Suppressor macrophage (primary cell): Measurements from ENCODE around the gene MRTFB.
A peak's percentile ranks its signal among the peaks of the same experiment; 100 is the strongest.

Experiments used
- DNase-seq, 4 experiments: peaks; one replicate each; pipeline ENCODE4 v3.0.0-alpha.2; 2020 to 2022

Gene MRTFB

DNA sequence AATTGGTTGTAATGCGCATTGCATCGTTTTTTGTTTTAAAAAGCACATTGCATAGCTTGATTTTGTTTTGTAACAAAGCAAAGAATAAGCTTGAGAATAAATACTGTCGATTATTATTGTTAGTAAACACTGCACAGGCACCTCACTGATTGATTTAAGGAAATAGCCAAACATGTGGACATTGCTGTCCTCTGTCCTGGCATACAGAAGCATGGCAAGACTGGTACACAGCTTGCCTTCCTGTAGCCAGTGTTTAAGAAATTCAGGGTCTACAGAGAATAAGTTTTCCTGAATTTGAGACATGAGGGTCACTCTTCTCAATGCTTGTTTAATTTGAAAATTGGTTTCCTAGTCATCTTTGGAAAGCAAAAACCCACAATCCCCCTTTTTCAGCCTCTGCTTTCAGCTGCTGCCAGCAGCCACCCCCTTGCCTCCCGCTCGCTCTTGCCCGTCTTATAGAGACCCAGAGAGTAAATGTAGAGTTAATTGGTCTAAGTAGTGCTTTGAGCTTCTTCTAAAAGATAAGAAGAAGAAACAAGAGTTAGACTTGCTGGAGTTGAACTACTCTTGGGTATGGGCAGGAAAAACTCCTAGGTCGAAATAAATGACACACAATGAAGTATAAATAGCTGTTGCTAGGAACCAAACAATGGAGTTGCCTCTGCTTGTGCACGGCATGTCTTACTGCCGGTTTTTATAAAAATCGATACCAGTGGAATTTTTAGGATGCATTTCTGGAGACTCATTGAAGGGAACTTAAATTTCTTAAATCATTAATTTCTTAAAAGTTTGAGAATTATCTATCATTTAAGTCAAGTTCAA lies 116.6 kb downstream of the MRTFB start:
- DNase-seq, result no peak

DNA sequence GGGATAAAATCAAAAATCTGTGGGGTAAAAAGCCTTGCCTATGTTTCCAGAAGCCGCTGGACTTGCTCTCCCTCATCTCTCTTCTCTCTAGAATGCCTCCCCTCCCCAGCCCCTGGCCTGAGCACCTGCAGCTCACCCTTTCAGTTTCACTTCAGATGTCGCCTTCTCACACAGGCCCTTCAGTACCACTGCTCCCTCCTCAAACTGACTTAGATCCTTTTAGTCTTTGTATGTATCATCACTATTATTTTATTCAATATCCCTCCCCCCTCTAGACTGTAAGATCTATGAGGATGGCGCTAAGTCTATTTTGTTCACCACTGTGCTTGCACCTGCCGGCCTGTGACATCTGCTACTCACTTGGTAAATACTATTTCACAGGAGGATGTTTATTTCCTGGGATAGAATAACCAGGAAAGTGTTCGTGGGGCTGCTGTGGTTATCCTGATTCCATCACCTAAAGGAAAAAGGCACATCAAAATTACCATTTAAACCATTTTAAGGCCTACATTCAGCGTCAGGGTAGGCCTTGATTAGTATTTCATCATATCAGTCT lies 122.3 kb downstream of the MRTFB start:
- no peak for DNase-seq

DNA sequence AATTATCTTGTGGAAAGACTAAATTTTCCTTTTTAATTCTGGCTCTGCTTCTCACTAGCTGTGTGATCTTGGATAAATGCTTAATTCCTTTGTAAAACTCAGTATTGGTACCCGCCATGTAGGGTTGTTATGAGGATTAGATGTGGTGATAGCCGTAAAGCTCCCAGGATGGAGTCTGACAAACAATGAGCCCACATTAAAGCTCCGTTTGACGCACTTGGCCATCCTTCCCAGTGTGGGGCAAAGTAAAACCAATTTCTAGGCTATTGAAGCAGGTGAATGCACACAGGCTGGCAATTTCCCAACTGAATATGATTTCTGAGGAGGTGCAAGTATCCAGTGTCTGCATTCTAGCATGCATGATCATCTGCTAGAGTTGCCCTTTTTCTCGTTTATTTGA lies 123.6 kb downstream of the MRTFB start:
- DNase-seq, result no peak

DNA sequence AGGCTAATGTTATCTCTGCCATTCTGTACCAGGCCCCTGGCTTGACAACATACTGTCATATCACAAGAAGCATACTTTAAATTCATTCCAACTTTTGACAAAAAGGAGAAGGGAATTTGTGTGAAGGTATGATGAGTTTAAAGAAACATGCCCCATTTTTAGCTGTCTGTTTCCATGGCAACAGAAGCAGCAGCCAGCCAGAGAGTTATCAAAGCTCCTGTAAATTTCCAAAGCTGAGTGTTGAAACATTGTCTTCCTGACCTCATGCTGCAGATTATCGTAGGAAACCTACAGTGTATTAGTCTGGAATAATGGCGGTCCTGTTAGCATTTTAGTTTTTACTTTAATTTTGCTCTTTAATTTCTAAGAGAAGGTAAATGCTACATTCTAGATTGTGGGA lies 124.9 kb downstream of the MRTFB start:
- no peak for DNase-seq

DNA sequence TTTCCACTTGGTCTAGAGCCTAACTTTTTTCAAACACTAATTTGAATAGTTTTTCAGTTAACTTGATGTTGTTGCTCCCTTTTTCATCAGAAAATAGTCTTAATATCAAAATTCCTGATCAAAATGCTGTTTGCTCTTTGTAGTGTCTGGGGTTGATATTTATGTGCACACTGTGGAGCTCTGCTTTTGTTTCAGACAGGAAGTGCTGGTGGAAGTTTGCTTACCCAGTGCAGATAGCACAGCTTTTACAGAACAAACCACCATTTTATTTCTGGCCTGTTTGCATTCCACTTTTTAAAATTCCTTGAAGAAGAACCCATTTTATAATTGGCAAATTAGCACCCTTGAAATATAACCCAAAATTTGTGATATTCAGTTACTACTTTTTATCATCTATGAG lies 125.4 kb downstream of the MRTFB start:
- DNase-seq, result peak; percentile 2 to 52 (median 18)

DNA sequence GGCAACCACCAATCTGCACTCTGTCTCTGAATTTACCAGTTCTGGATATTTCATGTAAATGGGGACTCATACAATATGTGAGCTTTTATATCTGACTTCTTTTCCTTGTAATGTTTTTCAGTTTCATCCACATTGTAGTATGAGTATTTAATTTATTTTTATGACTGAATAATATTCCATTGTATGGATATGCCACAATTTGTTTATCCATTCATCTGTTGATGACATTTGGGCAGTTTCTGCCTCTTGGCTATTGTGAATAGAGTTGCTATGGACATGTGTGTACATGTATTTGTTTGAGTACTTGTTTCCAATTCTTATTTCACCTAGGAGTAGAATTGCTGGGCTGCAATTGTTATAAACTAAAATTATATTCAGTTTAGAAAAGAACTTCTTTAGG lies 126.9 kb downstream of the MRTFB start:
- DNase-seq, result no peak

DNA sequence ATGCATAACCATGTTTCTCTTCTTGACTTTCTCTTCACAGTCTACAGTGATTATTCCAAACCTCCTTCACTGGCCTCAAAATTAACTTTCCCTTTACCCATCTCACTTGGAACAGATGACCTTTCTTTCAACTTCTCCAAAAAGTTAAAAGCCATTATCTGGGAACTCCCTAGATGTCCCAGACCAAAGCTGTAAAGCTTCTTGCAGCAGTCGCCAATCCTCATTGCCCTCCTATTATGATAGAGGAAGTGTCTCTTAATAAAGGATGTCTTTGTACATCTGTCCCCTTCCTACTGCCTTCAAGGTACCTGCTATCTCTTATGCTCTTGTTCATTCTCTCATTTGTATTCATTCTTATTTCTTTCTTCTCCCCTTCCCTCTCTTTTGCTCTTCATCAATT lies 127.5 kb downstream of the MRTFB start:
- DNase-seq, result peak; percentile 24 to 73 (median 59)

DNA sequence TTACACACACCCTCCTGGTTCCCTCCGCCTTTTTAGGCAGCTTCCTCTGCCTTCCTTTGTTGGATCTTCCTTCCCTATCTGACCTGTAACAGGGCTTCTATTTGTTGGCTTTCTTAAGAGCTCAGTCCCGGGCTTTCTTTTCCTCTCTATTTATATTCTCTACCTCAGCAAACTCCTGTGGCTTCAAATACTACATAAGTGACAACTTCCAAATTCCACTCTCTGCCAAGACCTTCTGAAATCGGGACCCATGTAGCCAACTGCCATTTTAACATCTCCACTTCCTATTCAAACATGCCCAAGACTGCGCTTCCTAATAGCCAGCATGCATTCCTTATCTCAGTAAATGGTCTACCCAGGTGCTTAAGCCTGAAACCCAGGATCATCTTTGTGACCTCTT lies 128.1 kb downstream of the MRTFB start:
- no peak for DNase-seq

DNA sequence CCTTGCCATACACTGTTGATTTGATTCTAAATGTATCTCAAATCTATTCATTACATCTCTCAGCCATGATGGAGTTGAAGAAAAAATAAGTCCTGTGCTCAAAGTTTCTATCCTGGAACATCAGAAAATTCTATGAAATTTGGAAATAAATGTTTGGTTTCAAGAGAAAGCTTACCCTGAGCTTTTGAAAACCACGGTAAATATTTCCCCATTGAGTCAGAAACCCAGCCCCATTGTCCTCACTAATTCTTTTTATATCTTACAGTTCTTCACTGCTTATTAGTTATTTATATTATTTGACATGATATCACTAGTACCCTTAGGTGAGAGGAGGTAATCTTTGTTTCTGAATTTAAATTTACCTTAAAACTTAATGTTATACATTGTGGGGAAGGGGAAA lies 128.5 kb downstream of the MRTFB start:
- DNase-seq, result no peak

DNA sequence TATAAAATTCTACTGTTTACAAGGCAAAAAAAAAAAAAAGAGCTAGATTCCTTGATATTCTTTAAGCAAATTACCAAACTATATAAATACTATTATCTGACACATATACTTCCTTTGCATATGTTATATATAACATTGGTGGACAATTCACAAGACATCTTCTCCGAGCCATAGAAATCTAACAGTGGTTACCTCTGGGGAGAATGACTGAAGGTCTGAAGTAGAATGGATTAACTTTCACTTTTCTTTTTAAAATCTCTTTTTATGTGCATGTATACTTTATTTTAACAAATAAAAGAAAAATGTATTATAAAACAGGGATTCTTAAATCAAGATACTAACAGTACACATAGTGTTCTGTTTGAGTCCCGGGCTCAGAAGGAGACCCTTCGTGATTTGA lies 131.0 kb downstream of the MRTFB start:
- DNase-seq, result no peak

DNA sequence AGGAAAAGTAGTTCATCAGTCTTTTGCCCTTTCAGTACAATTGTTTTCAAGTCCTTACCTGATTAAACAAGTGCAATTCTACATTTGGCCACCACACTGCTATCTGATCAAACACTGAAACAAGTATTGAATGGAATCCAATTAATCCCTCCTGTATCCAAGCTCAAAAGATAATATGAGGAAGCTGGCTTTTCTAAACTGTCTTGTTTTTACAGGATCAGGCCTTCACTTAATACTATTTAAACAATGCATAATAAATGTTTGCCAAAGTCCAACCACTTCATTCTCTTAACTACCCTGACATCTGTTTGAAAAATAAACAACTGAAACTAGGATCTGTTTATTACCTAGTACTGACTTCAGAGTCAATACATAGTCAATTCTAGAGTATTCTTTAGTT lies 131.6 kb downstream of the MRTFB start:
- no peak for DNase-seq

DNA sequence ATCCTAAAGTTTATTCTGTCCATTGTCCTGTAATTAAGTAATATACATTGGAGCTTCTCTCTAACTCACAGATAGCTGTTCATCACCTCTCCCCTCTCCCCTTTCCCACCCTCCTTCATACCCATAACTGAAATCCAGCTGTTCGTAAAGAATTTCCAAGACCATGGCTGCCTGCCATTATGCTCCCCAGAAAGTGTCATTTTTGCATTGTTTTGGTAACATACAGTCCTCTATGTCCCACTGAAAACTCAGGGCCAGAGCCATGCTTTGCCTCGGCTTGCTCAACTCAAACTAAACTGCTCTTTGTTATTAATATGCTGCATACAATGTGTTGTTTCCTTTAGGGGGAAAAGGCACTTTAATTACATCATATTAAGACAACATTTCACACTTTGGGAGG lies 132.0 kb downstream of the MRTFB start:
- no peak for DNase-seq

DNA sequence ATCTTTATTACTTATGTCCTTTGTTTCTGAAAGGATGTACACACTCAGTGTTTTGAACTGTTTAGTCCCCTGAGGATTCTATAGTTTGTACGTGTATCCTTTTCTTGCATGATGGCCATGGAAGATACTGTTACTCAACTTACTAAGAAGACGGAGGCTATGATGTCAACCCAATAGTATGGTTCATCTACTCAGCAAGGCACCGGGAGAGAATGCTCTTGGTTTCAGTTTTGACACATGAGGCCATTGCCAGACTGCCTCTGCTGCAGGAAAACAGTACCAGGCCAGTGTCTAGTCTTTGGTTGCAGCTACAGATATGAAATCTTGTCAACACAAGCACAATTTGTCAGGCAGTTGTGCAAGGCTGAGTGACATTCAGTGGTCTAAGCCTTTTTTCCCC lies 134.5 kb downstream of the MRTFB start:
- DNase-seq, result no peak

DNA sequence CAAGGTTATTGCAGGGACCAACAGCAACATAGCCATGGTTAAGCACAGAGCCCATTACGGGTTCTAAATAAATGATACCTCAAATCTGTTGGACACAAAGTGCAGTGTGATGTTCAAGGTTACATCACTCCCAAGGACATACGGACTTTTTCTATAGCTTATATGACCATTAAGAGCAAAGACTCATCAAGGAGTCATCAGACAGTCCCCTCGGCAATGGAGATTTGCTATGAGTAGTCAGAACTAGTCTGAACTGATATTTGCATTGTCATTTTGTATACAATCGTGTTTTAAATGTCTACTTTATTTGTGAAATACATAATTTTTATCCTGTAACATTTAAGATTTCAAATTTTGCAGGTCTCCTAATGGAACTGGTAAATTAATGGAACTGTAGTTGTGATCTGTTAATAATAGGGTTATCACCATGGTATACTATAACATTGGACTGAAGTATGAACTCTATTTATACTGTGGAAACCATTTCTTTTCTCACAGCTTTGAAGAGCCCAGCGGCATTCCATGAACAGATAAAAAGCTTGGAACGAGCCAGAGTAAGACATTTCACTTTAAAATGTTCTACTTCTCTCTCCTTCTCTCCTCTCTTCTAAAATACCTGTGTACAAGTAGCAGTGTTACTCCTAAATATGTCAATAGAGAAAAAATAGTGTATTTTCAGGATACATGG lies 140.9 kb downstream of the MRTFB start:
- no peak for DNase-seq

DNA sequence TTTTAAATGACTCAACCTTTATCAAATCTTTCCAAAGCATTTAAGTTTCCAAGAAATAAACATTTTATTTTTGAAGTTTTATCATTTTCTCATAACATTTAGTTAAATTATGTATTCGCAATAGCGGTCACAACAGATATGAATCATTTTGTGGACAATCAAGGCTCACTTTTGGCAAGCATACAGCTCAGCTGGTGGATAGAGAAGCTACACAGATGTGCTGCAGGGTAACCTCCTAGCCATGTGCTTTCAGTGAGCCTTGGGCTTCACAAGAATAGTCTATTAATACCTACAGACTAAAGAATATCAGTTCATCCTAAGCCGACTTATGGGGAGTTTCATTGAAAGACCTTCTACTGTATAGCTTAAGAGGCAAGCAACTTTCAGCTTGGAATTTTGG lies 144.8 kb downstream of the MRTFB start:
- no peak for DNase-seq

DNA sequence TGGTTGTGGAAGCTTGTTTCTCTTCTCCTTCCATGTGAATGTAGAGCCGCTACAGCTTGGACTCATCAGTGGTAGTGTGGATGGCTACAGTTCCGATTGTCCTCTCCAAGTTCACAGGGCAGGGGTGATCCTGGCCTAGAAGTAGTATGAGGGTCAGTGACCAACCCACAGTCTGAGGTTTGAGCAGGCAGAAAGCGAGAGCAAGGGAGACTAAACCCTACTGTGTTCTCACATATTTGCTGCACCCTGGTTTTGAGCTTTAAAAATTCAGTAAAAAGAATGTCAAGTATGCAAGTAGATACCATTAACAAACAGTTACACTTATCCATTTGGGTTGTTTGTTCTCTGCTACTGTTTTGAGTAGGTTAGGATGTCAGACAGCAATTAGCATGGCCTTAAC lies 148.9 kb downstream of the MRTFB start:
- DNase-seq, result no peak

DNA sequence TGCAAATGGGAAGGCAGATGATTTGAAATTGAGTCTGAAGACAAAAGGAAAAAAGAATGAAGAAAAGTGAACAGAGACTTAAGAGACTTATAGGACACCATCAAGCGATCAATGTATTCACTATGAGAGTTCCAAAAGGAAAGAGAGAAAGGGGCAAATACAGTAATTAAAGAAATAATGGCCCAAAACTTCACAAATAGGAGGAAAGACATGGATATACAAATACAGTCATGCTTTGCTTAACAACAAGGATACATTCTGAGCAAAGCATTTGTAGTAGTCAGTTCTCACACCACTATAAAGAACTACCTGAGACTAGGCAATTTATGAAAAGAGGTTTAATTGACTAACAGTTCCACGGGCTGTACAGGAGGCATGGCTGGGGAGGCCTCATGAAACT lies 152.5 kb downstream of the MRTFB start:
- no peak for DNase-seq

DNA sequence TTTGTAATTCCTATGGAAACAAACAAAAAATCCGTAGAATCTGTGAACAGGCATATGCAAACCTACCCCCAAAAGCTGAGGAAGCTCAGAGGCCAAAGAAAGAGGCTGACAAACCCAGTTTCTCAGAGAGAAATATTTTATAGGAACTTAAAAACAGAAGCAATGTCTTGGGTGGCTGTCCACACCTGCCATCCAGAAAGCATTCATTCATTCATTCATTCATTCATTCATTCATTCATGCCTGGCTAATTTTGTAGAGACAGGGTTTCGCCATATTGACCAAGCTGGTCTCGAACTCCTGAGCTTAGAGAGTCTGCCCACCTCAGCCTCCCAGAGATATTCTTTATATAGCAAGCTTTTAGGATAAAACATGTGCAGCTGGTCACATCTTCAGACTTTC lies 154.3 kb downstream of the MRTFB start:
- DNase-seq, result no peak

DNA sequence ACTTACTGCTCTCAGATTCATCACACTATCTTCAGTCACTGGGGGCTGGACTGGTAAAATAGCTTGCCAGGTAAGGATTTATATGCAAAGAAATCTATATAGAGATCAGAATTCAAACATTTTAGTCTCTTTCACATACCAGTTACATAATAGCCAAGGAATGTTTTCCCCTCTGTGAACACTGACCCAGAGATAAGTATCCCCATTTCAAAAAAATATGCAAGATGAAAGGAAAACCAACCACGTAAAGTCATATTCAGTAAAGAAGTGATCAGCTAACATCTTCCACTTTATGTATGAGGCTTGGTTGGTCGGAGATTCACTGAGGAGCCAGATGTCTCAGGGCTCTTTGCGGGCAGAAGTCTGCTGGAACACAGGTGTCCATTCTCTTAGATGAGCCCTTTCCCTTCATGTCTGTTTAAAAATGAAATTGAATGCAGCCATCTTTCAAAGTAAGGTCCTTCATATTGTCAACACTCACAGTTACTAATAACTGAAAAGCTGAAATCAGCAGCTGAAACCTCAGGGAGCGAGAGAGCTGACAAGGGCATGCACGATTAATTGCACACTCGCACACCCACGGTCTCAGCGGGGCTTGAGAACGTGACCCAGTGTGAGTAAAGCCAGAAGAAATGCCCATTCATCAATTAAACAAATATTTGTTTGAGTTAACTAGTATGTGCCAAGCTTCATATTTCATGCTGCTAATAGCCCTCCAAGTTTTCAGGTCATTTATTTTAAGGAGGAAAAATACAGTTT lies 161.2 kb downstream of the MRTFB start:
- no peak for DNase-seq

DNA sequence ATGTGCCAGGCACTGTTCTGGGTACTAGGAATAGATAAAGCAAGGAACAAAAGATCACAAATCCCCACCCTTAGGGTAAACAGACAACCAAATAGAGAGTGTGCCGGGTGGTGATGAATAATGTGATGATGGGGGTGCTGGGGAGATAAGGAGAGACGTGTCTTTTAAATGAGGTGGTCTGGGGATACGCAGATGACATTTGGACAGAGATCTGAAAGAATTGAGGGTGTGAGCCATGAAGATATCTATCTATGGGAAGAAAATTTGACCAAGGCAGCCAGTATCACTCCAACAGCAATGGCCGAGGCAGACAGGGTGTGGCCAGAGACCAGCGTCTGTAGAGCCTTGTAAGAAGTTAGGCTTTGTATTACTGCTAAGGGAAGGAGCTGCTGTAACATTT lies 165.3 kb downstream of the MRTFB start:
- no peak for DNase-seq

DNA sequence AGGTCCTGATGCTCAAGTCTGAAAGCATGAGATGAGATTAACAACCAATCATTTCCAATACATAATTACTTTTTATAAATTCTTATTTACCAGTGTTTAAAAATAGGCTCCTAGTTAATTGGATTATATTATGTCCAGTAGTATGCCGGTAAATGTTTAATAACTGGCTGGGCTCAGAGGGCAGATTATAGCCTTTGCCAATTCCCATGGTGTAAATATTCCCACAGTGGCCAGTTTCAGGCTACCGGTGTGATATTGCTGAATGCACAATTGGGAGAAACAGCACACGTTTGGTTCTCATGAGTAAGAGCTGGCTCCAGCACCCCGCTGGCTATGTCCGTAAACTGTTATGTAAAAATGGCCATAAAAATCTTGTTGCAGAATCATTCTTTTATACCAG lies 167.6 kb downstream of the MRTFB start:
- no peak for DNase-seq

DNA sequence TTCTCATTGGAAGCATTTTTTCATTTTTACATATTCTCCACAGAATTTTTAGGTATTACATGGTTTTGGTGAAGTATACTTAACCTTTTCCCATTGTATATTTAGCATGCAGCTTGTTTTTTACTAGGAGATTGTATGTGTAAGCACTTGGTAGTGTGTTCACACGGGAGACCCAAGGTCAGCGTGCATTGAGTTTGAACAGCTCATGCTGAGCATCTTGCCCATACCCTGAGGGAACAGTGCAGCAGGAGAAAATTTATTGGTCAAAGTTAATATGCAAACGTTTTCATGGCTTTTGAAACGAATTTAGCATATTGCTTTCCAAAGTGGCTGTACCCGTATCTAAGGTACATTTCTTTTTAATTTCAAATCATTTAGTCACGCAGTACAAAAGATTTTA lies 168.7 kb downstream of the MRTFB start:
- no peak for DNase-seq

DNA sequence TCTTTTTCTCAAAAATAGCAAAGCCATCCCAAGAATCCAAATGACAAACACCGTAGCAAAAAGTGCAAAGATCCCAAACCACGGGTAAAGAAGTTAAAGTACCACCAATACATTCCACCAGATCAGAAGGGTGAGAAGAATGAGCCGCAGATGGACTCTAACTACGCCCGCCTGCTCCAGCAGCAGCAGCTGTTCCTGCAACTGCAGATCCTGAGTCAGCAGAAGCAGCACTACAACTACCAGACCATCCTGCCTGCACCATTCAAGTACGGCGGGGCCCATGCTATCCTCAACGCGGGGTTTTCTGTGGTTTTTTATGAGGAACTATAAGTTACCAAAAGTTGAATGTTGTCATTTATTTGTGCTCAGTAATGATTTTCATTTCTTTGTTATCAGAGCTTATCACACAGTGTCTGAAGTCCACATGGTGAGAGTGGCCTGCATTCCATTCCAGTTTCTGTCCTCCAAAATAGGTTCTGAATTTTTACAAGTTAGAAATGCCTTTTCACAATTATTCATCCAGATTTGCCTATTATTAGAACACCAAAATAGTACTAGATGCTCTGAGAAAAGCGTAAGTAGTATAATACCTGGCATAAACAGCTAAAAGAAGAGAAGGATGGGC lies 169.2 kb downstream of the MRTFB start:
- DNase-seq, result peak in 1 of 4 experiments; percentile 6
